DOHH2 (cell line): ENCODE measurements around the gene MAG.

Experiments used
- H3F3A ChIP-seq: fragments of 200-600 bp; sonication (generic), shearing (Covaris generic); 2 replicates; pipeline ENCODE4 v1.6.0; 2016; ENCODE audit warnings: antibody characterized with exemption, mild to moderate bottlenecking; ENCODE audit not compliant: control insufficient read depth, insufficient read depth
- H3K27ac ChIP-seq: fragments of 200-600 bp; sonication (generic); 2 replicates; pipeline ENCODE4 v1.5.1; 2014; ENCODE audit warnings: low read depth, mild to moderate bottlenecking, low read length, moderate library complexity
- H3K27me3 ChIP-seq: fragments of 200-600 bp; sonication (generic); 2 replicates; pipeline ENCODE4 v1.6.1; 2014; ENCODE audit warnings: mild to moderate bottlenecking, low read length, mixed read lengths; ENCODE audit not compliant: control insufficient read depth
- H3K36me3 ChIP-seq: fragments of 200-600 bp; sonication (generic); 2 replicates; pipeline ENCODE4 v1.6.1; 2014; ENCODE audit warnings: mild to moderate bottlenecking, low read length, moderate library complexity, mixed read lengths; ENCODE audit not compliant: control insufficient read depth
- H3K4me1 ChIP-seq: fragments of 200-600 bp; sonication (generic); 2 replicates; pipeline ENCODE4 v1.6.1; 2014; ENCODE audit warnings: mild to moderate bottlenecking, low read length, mixed read lengths; ENCODE audit not compliant: control insufficient read depth
- H3K4me2 ChIP-seq: fragments of 200-600 bp; sonication (generic); 2 replicates; pipeline ENCODE4 v1.6.0; 2014; ENCODE audit warnings: mild to moderate bottlenecking, low read length, moderate library complexity
- H3K4me3 ChIP-seq: fragments of 200-600 bp; sonication (generic); 2 replicates; pipeline ENCODE4 v1.5.1; 2014; ENCODE audit warnings: mild to moderate bottlenecking, low read length, mixed read lengths
- H3K79me2 ChIP-seq: fragments of 200-600 bp; sonication (generic); 2 replicates; pipeline ENCODE4 v1.6.1; 2014; ENCODE audit warnings: mild to moderate bottlenecking, low read length, mixed read lengths; ENCODE audit not compliant: control insufficient read depth
- H3K9me2 ChIP-seq: fragments of 200-600 bp; sonication (generic); replicated peaks from 2 replicates; pipeline ENCODE4 v1.6.1; 2014; ENCODE audit warnings: mild to moderate bottlenecking, low read length, mixed read lengths; ENCODE audit not compliant: control insufficient read depth
- H3K9me3 ChIP-seq: fragments of 200-600 bp; sonication (generic); 2 replicates; pipeline ENCODE4 v1.6.1; 2014; ENCODE audit warnings: antibody characterized with exemption, low read length, mixed read lengths; ENCODE audit not compliant: control insufficient read depth, insufficient read depth
- H4K20me1 ChIP-seq: fragments of 200-600 bp; sonication (generic); 2 replicates; pipeline ENCODE4 v1.6.0; 2014; ENCODE audit warnings: low read depth, mild to moderate bottlenecking, antibody characterized with exemption, low read length, moderate library complexity; ENCODE audit not compliant: control insufficient read depth, insufficient read depth
- CTCF ChIP-seq: fragments of 200-600 bp; sonication (generic); IDR thresholded peaks from one replicate; pipeline ENCODE4 v1.5.1; 2014; ENCODE audit warnings: antibody characterized with exemption, mild to moderate bottlenecking, low read depth, low read length; ENCODE audit not compliant: poor library complexity, severe bottlenecking
- EZH2phosphoT487 ChIP-seq: fragments of 200-600 bp; sonication (generic); IDR thresholded peaks from 2 replicates; pipeline ENCODE4 v1.6.1; 2017; ENCODE audit warnings: borderline replicate concordance, mild to moderate bottlenecking, antibody characterized with exemption, low read length, moderate library complexity, mixed read lengths

The MAG gene

GRCh38 chr19:35270381-35270811 is 21.6 kb upstream of the MAG start:
- H3K36me3 ChIP-seq: peaks cover 81% of the 10 kb centered on the region
- H3K27ac ChIP-seq: no peak overlapping the region
- peaks cover 4% of the 10 kb centered on the region for H3F3A ChIP-seq
- TF ChIP-seq CTCF: no peak
- no peak for TF ChIP-seq EZH2phosphoT487
- peaks cover 48% of the 10 kb centered on the region for H3K4me1 ChIP-seq
- H3K4me2 ChIP-seq: peak overlapping the region; percentile 79
- no peaks in the 10 kb centered on the region for H3K9me2 ChIP-seq
- peak overlapping the region; percentile 75; the same call in 1 of the 2 replicates for H3K4me3 ChIP-seq
- peaks cover 45% of the 10 kb centered on the region for H3K79me2 ChIP-seq
- peaks cover 7% of the 10 kb centered on the region; the same call in 1 of the 2 replicates for H4K20me1 ChIP-seq
- H3K9me3 ChIP-seq: no peaks in the 10 kb centered on the region
- no peaks in the 10 kb centered on the region for H3K27me3 ChIP-seq

GRCh38 chr19:35271546-35271945 is 20.4 kb upstream of the MAG start:
- Histone ChIP-seq H3K4me1 (peaks cover 37% of the 10 kb centered on the region), H3K9me3 (no peaks in the 10 kb centered on the region), H3K27ac (no peak overlapping the region), H3K79me2 (peaks cover 43% of the 10 kb centered on the region), H3K36me3 (peaks cover 78% of the 10 kb centered on the region), H4K20me1 (peaks cover 7% of the 10 kb centered on the region; the same call in 1 of the 2 replicates), H3K4me2 (peak overlapping the region; percentile 30; the same call in 1 of the 2 replicates), H3F3A (no peaks in the 10 kb centered on the region; the same call in 1 of the 2 replicates), H3K27me3 (no peaks in the 10 kb centered on the region), H3K4me3 (no peak overlapping the region), H3K9me2 (no peaks in the 10 kb centered on the region)
- TF ChIP-seq EZH2phosphoT487 (no peak), CTCF (no peak)

- H4K20me1 ChIP-seq: peaks cover 7% of the 10 kb centered on the region; the same call in 1 of the 2 replicates
- no peaks in the 10 kb centered on the region; the same call in 1 of the 2 replicates for H3F3A ChIP-seq
- H3K27me3 ChIP-seq: no peaks in the 10 kb centered on the region
- peaks cover 36% of the 10 kb centered on the region for H3K79me2 ChIP-seq
- peak overlapping the region; percentile 30; the same call in 1 of the 2 replicates for H3K4me2 ChIP-seq
- H3K4me3 ChIP-seq: no peak overlapping the region
- H3K27ac ChIP-seq: no peak overlapping the region
- H3K9me3 ChIP-seq: no peaks in the 10 kb centered on the region
- H3K4me1 ChIP-seq: peaks cover 31% of the 10 kb centered on the region
- TF ChIP-seq EZH2phosphoT487 (no peak), CTCF (no peak)
- no peaks in the 10 kb centered on the region for H3K9me2 ChIP-seq
- peaks cover 78% of the 10 kb centered on the region for H3K36me3 ChIP-seq
These were observed 19.7 kb upstream of the MAG start for GRCh38 chr19:35272122-35272719.
